ENCODE data around the gene CP. TPM values are rescaled to one million over a fixed set of nuclear protein-coding genes. Genes with fewer than 3 reads are reported as not detected.

Gene CP
- total RNA-seq, 1 experiment from 2014 or later: 0.52 TPM

DNA sequence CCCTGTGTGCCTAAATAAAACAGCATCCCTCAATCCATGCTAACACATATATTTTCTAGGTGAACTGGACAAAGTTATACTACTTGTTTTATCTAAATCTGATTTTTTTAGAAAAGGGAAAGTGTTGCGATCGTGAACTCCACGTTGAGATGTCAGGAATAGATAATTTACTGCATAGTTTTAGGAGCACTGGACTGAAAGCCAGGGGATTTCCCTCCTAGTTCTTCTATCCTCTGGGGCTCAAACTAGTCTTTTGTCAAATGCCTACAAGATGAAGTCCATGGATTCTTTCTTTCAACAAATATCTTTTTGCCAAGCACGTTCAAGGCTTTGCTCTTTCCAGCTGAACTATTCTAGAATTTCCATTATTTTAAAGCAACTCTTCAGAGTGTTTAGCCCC, 92.8 kb downstream of the CP start:
- DNase-seq (ENCODE audit: low read depth, low spot score): no peak
- Histone ChIP-seq H4K20me1 (ENCODE audit: insufficient read depth) (no peaks in the 10 kb centered on the region), H3K36me3 (ENCODE audit: control insufficient read depth in 1 of 2, insufficient read depth in 2 of 2, low read length in 2 of 2) (no peaks in the 10 kb centered on the region), H3K9me3 (ENCODE audit: control insufficient read depth in 1 of 2, insufficient read depth in 1 of 2, low read depth in 1 of 2, low read length in 2 of 2) (no peaks in the 10 kb centered on the region), H3K9me2 (ENCODE audit: insufficient read depth) (no peaks in the 10 kb centered on the region), H3K4me2 (ENCODE audit: low read length) (peak overlapping the region; percentile 88), H3K4me1 (ENCODE audit: control insufficient read depth in 1 of 2, insufficient read depth in 2 of 2, low read length in 2 of 2) (peaks cover 10 to 16% of the 10 kb centered on the region in 2 experiments; a peak in 2 of 4 replicates), H3K27ac (ENCODE audit: low read depth, low read length) (no peak overlapping the region), H3K79me2 (ENCODE audit: insufficient read depth, low read length) (peaks cover 7% of the 10 kb centered on the region; the same call in 1 of the 2 replicates), H2AFZ (ENCODE audit: low read depth, low read length, poor library complexity, severe bottlenecking) (peak overlapping the region; percentile 87), H3K4me3 (replicated peaks in 1 of 2; ENCODE audit: low read depth in 1 of 2, low read length in 2 of 2) (peak overlapping the region; percentile 83 to 91), H3K27me3 (ENCODE audit: insufficient read depth, low read length) (no peaks in the 10 kb centered on the region), H3K9ac (ENCODE audit: low read length) (peak overlapping the region; percentile 71)
- intact Hi-C loops (cut with micrococcal nuclease): no loop called here
- no peak for TF ChIP-seq EZH2phosphoT487 (IDR thresholded peaks at IDR 0.05; ENCODE audit: borderline replicate concordance)
- TF ChIP-seq POLR2A (IDR thresholded peaks at IDR 0.05; ENCODE audit: borderline replicate concordance, extremely low read depth, insufficient read depth, insufficient read length): no peak
- no peak for TF ChIP-seq SRF (IDR thresholded peaks at IDR 0.05; ENCODE audit: low read depth)
- no peak for TF ChIP-seq CBX3 (IDR thresholded peaks at IDR 0.05; ENCODE audit: low read depth)
- no peak for TF ChIP-seq ZNF274 (IDR thresholded peaks at IDR 0.05; ENCODE audit: low read depth, low read length)
- TF ChIP-seq ELF1 (IDR thresholded peaks at IDR 0.05; ENCODE audit: borderline replicate concordance, low read depth): no peak
- TF ChIP-seq, protein P1, sequence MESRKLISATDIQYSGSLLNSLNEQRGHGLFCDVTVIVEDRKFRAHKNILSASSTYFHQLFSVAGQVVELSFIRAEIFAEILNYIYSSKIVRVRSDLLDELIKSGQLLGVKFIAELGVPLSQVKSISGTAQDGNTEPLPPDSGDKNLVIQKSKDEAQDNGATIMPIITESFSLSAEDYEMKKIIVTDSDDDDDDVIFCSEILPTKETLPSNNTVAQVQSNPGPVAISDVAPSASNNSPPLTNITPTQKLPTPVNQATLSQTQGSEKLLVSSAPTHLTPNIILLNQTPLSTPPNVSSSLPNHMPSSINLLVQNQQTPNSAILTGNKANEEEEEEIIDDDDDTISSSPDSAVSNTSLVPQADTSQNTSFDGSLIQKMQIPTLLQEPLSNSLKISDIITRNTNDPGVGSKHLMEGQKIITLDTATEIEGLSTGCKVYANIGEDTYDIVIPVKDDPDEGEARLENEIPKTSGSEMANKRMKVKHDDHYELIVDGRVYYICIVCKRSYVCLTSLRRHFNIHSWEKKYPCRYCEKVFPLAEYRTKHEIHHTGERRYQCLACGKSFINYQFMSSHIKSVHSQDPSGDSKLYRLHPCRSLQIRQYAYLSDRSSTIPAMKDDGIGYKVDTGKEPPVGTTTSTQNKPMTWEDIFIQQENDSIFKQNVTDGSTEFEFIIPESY (IDR thresholded peaks at IDR 0.05; ENCODE audit: extremely low read depth, insufficient replicate concordance, low read length): no peak
- RAD21 ChIA-PET (ENCODE audit: low non-redundant PET in 1 of 2, low total read pairs in 2 of 2, uncharacterized antibody in 2 of 2, unreplicated experiment in 2 of 2): no interaction called here
- POLR2A ChIA-PET: interaction anchor here (1.5 to 1.6 kb wide), 2 partner anchors 8 to 147 kb away, joined by 4 read pairs; no protein-coding TSS in a partner anchor
- TSS peak; percentile 73 for BruUV-seq (replicated peaks)
- CTCF ChIA-PET: interaction anchor here (1.6 to 2.4 kb wide), 2 partner anchors 9 to 144 kb away, joined by 6 to 13 read pairs; no protein-coding TSS in a partner anchor
- ATAC-seq: no peak
